ENCODE data around the gene ST14. TPM values are rescaled to one million over a fixed set of nuclear protein-coding genes. Genes with fewer than 3 reads are reported as not detected.

Gene ST14
- total and polyA plus RNA-seq, 10 donors = 7.1 to 25.9 (median 12.5) TPM

GRCh38 chr11:130136107-130136506, 23.5 kb upstream of the ST14 start:
- no peak for DNase-seq
- 79 to 94% (median 91%) methylated on average over 7 of the region's 7 CpGs for WGBS, 5 donors
- intact Hi-C loops (cut with DNase I; ENCODE audit: low total_unique reads) = no loop called here
- Histone ChIP-seq H3K27ac (no peak overlapping the region), H3K4me1 (peaks cover 0 to 26% (median 6%) of the 10 kb centered on the region in 6 donors), H3K9me3 (no peaks in the 10 kb centered on the region), H3K36me3 (peaks cover 0 to 90% (median 55%) of the 10 kb centered on the region in 6 donors), H3K27me3 (replicated peaks in 1 of 7) (no peaks in the 10 kb centered on the region), H3K4me3 (no peak overlapping the region)
- TF ChIP-seq CTCF (IDR thresholded peaks at IDR 0.05 in 8 of 11, conservative IDR thresholded peaks at IDR 0.05 in 3 of 11) = no peak
- no peak for TF ChIP-seq POLR2AphosphoS5 (IDR thresholded peaks at IDR 0.05)
- TF ChIP-seq POLR2A (IDR thresholded peaks at IDR 0.05) = no peak

- no peaks in the 10 kb centered on the region for H3K9me3 ChIP-seq
- peaks cover 0 to 98% (median 66%) of the 10 kb centered on the region in 6 donors for H3K36me3 ChIP-seq
- H3K4me1 ChIP-seq = peaks cover 0 to 12% (median 0%) of the 10 kb centered on the region in 6 donors
- TF ChIP-seq POLR2A (IDR thresholded peaks at IDR 0.05) (no peak), POLR2AphosphoS5 (IDR thresholded peaks at IDR 0.05) (no peak), CTCF (IDR thresholded peaks at IDR 0.05 in 8 of 11, conservative IDR thresholded peaks at IDR 0.05 in 3 of 11) (no peak)
- no peak overlapping the region for H3K4me3 ChIP-seq
- no peak for DNase-seq
- H3K27me3 ChIP-seq (replicated peaks in 1 of 7) = no peaks in the 10 kb centered on the region
- intact Hi-C loops (cut with DNase I; ENCODE audit: low total_unique reads) = no loop called here
- 87 to 95% (median 92%) methylated on average over 9 of the region's 9 CpGs for WGBS, 5 donors
- H3K27ac ChIP-seq = no peak overlapping the region
Measured at GRCh38 chr11:130137999-130138398, 21.6 kb upstream of the ST14 start.

GRCh38 chr11:130139401-130139800, 20.2 kb upstream of the ST14 start:
- no peak for TF ChIP-seq CTCF (IDR thresholded peaks at IDR 0.05 in 8 of 11, conservative IDR thresholded peaks at IDR 0.05 in 3 of 11)
- TF ChIP-seq POLR2A (IDR thresholded peaks at IDR 0.05) = no peak
- no peak for TF ChIP-seq POLR2AphosphoS5 (IDR thresholded peaks at IDR 0.05)
- H3K4me1 ChIP-seq = peaks cover 0 to 7% (median 0%) of the 10 kb centered on the region in 6 donors
- H3K36me3 ChIP-seq = peaks cover 0 to 98% (median 66%) of the 10 kb centered on the region in 6 donors
- 85 to 91% (median 88%) methylated on average over 13 of the region's 13 CpGs for WGBS, 5 donors
- no peaks in the 10 kb centered on the region for H3K9me3 ChIP-seq
- H3K4me3 ChIP-seq = no peak overlapping the region
- no peak overlapping the region for H3K27ac ChIP-seq
- no peaks in the 10 kb centered on the region for H3K27me3 ChIP-seq (replicated peaks in 1 of 7)
- DNase-seq = no peak
- intact Hi-C loops (cut with DNase I; ENCODE audit: low total_unique reads) = no loop called here

DNA sequence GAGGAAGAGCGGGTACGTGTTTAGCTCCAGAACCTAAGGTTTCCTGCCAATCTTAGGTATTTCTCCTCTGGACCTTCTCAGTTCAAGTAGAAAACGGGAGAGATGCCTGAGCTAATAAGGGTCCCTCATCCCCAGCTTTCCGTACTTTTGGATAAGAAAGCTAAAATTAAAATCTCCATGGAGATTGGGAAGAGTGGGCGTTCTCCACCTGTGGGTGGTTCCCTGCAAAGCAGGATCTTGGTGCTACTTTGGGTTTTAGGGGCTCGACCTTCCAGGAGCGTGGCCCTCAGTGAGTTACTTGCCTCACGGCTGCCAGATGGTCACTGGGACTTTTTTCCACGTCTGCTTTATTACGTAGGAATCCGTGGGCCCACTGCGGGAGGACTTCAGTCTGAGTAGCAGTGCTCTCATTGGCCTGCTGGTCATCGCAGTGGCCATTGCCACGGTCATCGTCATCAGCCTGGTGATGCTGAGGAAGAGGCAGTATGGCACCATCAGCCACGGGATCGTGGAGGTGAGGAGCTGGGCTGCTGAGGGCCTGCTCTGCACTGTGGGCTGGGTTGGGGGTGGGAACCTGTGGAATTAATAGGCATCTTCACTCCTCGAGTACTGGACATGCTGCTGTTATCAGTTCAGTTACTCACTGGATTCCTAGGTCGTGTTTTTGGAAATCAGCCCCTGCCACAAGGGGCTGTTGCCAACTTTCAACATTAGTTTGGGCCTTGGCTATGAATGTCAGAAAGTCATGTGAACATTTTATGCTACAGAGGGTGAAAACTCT, 17.8 kb upstream of the ST14 start:
- Histone ChIP-seq H3K36me3 (peaks cover 0 to 85% (median 54%) of the 10 kb centered on the region in 6 donors), H3K4me3 (no peak overlapping the region), H3K27me3 (replicated peaks in 1 of 7) (no peaks in the 10 kb centered on the region), H3K9me3 (no peaks in the 10 kb centered on the region), H3K4me1 (peaks cover 6 to 29% (median 16%) of the 10 kb centered on the region in 6 donors), H3K27ac (no peak overlapping the region)
- no peak for DNase-seq
- intact Hi-C loops (cut with DNase I; ENCODE audit: low total_unique reads) = no loop called here
- TF ChIP-seq CTCF (IDR thresholded peaks at IDR 0.05 in 8 of 11, conservative IDR thresholded peaks at IDR 0.05 in 3 of 11) (no peak), POLR2AphosphoS5 (IDR thresholded peaks at IDR 0.05) (peak in 1 of 3 donors; percentile 33)
- WGBS, 5 donors = 87 to 92% (median 90%) methylated on average over 19 of the region's 19 CpGs
